Stimulated activated CD4-positive, alpha-beta T cell treated with anti-CD3 and anti-CD28 coated beads, Interleukin-15, amount 100 ng/mL, for 48 hours (primary cell): ENCODE measurements around the gene ATXN1L.
"Not testable (repeated sequence)": the region's sequence is repeated elsewhere in the genome, so short reads cannot be mapped to it uniquely, and the experiment has no call there.

Experiments used
- DNase-seq, 2 donors: peaks; one replicate each; pipeline ENCODE4 v3.0.0-alpha.2; 2020; ENCODE audit warnings: low read depth in 2 of 2

ATXN1L gene

GRCh38 chr16:71852158-71852557 lies 6.4 kb downstream of the ATXN1L start:
- no peak for DNase-seq

DNA sequence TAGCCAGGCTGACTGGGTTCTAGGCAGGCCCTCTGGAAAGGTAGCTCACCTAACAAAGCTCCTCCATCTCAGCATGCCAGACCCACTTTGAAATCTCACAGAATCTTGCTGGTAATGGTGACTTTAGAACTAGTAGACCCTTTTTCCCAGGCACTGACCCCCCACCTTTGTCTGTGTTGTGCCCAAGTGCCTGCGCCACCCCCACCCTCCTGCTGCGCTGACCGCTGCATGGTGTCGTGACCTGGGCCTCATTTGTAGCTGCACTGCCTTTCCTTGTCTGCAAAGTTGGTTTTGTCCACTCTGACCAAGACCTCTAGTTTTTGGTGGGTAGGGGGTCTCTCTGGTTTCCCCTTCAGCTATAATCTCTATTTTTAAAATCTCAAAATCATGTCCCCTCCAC lies 6.8 kb downstream of the ATXN1L start:
- no peak for DNase-seq

DNA sequence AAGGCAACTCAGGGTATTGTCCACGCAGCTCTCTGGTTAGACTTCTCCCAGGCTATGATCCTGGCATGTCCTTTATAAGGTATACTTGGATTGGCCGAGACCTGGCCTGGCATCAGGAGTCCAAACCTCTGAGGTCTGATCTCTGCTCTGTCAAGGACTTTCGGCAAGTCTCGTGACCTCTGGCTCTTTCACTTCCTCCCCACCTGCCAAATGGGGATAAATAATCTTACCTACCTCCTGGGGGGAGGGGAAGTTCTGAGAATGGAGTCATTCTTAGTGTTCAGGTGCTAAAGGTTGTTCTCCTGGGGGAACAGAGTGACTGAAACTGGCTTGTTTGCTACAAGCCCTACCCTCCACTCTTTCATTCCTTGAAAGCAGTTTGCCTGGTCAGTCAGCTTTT lies 7.6 kb downstream of the ATXN1L start:
- no peak for DNase-seq

GRCh38 chr16:71854369-71854948 lies 8.7 kb downstream of the ATXN1L start:
- DNase-seq: no peak

- no peak for DNase-seq
Measured at GRCh38 chr16:71855937-71856662, 10.3 kb downstream of the ATXN1L start.

DNA sequence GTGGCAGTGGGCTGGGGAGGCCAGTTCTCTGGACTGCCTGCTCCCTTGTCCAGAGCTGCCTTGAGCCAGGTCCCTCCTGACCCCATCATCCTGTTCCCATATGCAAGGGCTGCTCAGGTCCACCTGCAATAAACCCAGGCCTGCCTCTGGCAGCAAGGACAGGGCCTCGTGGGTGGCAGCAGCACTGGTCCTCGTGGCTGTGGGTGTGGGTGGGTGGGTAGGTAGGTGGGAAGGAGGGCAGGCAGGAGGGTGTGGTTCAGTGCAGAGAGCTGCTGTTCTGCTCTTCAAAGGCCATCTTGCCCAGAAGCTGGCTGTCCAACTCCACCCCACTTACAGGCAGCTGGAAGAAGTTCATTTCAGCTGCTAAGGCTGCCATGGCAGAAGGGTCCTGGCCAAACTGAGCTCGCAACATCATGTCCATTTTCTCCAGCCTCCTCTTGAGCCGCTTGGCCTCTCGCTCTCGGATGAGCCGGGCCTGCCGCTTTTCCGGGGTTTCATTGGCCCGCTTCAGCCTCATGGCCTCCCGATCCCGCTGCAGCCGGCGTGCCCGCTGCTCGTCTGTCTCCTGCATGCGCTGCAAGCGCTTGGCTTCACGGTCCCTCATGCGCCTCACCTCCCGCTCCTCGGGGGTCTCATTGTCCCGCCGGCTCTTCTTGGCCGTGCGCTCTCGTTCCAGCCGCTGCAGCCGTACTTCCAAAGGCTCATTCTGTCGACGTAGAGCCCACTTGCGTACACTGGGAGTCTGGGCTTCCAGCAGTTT lies 14.2 kb downstream of the ATXN1L start:
- no peak for DNase-seq

- DNase-seq: no peak
Measured at GRCh38 chr16:71863995-71864394, 18.2 kb downstream of the ATXN1L start.

- no peak for DNase-seq
Measured at GRCh38 chr16:71865173-71865863, 19.5 kb downstream of the ATXN1L start.

GRCh38 chr16:71867175-71867574 lies 21.4 kb downstream of the ATXN1L start:
- DNase-seq: not testable (repeated sequence)

DNA sequence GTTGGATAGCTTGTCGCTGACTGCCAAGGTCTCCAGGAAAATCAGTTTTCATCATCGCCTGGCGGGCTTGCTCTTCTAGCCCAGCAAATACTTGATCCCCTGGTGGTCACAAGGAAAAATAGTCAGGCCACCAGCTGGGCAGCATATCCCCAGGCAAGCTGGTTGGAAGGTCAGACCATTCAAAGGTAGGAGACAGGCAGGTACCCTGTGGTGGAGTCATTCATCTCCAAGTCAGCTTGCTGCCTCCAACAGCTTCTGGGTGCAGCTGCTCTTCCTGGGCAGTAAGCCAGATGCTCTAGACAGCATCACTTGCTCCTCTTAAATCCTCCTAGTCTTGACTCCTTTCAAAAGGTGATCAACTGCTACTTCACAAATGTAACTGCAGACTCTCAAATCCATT lies 22.2 kb downstream of the ATXN1L start:
- DNase-seq: no peak

GRCh38 chr16:71869089-71869488 lies 23.3 kb downstream of the ATXN1L start:
- no peak for DNase-seq

DNA sequence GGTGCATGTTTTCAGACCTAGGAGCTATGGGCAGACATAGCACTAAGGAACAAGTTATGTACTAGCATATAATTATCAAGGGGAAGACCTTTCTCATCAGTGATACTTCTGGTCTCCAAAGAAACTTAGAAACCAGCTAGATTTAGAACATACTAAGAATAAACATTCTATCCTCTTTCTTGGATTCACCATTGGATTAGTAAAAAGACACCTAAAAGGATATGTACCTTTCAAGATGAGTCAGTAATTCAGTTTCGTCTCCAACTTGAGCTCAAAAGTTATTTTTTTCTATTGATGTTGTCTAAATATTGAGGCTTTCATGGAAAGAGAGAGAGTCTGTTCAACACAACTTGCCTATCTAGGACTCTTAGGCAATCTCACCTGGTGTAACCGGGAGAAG lies 25.0 kb downstream of the ATXN1L start:
- DNase-seq: no peak

- DNase-seq: no peak
Measured at GRCh38 chr16:71873199-71873598, 27.4 kb downstream of the ATXN1L start.

DNA sequence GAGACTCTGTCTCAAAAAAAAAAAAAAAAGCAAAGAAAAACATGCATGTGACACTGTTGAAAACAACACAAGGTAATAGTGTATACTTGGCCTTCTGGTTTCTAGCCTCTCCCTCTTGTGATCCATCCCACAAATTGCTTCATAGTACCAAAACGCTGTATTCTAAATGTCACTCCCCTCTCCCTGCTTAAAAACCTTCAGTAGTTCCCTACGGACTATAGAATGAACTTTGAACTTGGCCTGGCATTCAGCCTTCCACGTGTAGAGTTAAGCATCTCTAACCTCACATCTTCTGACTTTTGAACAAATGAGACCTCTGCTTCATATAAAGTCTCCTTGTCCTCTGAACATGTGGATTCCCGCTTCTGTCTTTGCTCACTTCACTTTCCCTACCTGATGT lies 33.1 kb downstream of the ATXN1L start:
- no peak for DNase-seq

- no peak for DNase-seq
Measured at GRCh38 chr16:71880176-71880575, 34.4 kb downstream of the ATXN1L start.

GRCh38 chr16:71882505-71883167 lies 36.9 kb downstream of the ATXN1L start:
- DNase-seq: peak in 1 of 2 donors; percentile 73

DNA sequence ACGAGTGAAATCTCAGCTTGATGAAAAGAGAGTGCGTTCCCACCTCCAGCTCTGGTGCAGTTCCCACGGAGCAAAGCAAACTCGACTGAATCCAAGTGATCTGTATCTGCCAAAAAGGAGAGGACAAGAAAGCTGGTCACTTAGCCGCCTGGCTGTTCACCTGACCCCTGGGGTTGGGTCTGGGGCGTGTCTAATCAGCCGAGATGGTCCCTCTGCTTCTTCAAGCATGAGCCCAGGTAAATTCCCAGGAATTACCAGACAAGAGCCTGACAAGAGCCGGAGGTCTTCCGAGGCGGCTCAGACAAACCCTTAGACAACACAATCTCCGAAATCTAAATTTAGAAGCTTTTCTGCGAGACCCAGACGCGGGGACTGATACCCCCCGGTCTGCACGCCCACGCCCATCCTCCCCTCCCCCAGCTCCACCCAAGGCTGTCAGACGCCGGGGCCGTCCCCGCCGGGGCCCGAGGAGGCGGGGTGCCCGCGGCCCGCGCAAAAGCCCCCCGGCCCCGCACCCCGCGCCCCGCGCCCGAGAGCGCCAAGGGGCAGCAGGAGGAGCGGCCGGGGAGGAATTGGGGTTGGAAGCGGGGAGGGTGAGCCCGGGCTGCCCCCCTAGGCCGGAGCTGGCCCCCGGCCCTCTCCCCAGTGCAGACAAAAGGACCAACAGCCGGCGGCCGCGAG lies 37.5 kb downstream of the ATXN1L start:
- peak in 1 of 2 donors; percentile 43 for DNase-seq

DNA sequence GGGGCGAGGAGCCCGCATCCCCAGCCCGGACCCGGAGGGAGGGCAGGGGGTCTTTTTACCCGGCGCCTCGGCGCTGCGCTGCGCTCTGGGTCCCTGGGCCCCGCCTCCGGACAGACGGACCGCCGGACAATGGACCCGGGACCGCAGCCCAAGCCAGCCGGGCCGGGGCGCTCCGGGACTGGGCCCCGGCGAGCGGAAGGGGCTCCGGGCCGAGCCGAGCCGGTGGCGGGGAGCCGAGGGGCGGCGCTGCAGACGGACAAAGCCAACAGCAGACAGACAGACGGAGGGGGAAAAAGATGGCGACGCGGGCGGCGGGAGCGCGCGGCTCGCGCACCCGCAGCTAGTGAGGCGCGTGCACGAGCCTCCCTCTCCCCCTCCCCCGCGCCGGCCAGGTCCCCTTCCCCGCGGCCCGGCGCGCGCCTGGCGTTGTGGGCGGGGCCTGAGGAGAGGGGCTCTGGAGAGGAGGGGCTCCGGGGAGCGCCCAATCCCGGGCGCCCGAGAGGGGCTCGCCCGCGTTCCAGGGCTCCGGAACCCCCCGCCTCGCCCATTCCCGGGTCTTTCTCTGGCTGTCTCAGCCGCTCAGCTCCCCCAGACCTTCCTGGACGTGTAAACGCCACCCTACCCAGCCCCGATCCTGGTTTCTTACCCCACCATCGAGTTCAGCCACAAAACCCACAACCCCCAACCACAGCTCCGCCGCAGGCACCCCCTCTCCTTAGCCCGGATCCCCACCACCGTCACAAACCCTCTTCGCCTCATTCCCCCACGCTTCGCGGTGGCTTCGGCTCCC lies 38.3 kb downstream of the ATXN1L start, which contains the start of gene ZNF821:
Gene ZNF821 (minus strand): TSS at position 334 of the 790 bp plus-strand sequence. CDS start 4,236 bp downstream, outside the sequence.
- DNase-seq: peak in 1 of 2 donors; percentile 73

DNA sequence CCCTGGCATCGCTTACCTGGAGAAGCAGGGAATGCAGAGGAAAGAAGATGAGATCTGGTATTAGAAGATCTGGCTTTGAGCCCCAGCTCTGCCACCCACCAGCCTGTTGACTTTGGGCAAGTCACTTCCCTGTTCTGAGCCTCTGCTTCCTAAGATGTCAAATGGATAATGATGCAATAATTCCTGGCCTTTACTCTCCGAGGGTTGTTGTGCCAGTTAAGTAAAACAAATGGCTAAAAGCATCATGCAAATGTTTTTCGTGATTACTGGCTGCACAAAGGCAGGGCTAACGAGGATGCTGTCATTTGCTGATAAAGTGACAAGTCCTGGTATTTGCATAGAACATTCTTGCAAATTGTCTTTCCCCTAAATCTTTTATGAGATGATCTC lies 39.5 kb downstream of the ATXN1L start:
- no peak for DNase-seq

GRCh38 chr16:71889147-71889546 lies 43.4 kb downstream of the ATXN1L start:
- DNase-seq: no peak
